Mesendoderm (in vitro differentiated cells): ENCODE results near the gene IRAK2.

Experiments used
- DNase-seq: peaks from one replicate; pipeline ENCODE4 v3.0.0; 2013
- H2AK5ac ChIP-seq: 2 replicates; pipeline ENCODE4 v1.6.1; 2013; ENCODE audit warnings: low read length, inconsistent platforms
- H2BK120ac ChIP-seq: 2 replicates; pipeline ENCODE4 v1.6.1; 2013; ENCODE audit warnings: low read depth, mild to moderate bottlenecking, low read length, moderate library complexity, mixed read lengths
- H2BK15ac ChIP-seq: replicated peaks from 2 replicates; pipeline ENCODE4 v1.6.1; 2013; ENCODE audit warnings: low read depth, mild to moderate bottlenecking, moderate library complexity
- H2BK5ac ChIP-seq: 2 replicates; pipeline ENCODE4 v1.6.1; 2013; ENCODE audit warnings: low read length, inconsistent platforms
- H3K18ac ChIP-seq: 2 replicates; pipeline ENCODE4 v1.6.1; 2013; ENCODE audit warnings: mild to moderate bottlenecking, low read length, mixed read lengths
- H3K23ac ChIP-seq: one replicate; pipeline ENCODE4 v1.6.1; 2013; ENCODE audit warnings: low read length
- H3K27ac ChIP-seq: 2 replicates; pipeline ENCODE4 v1.5.1; 2013; ENCODE audit warnings: low read depth, mild to moderate bottlenecking, inconsistent platforms, low read length, moderate library complexity
- H3K27me3 ChIP-seq: 2 replicates; pipeline ENCODE4 v1.6.1; 2013; ENCODE audit warnings: low read length, control low read depth, mild to moderate bottlenecking, inconsistent platforms; ENCODE audit not compliant: insufficient read depth, poor library complexity
- H3K36me3 ChIP-seq: 2 replicates; pipeline ENCODE4 v1.6.1; 2013; ENCODE audit warnings: low read length, inconsistent platforms; ENCODE audit not compliant: control insufficient read depth, insufficient read depth
- H3K4ac ChIP-seq: one replicate; pipeline ENCODE4 v1.6.1; 2013; ENCODE audit warnings: low read depth, mild to moderate bottlenecking, low read length, moderate library complexity
- H3K4me1 ChIP-seq: 2 replicates; pipeline ENCODE4 v1.6.1; 2013; ENCODE audit warnings: low read depth, low read length, inconsistent platforms; ENCODE audit not compliant: control insufficient read depth
- H3K4me2 ChIP-seq: 2 replicates; pipeline ENCODE4 v1.6.1; 2013; ENCODE audit warnings: low read length
- H3K4me3 ChIP-seq: 2 replicates; pipeline ENCODE4 v1.5.1; 2013; ENCODE audit warnings: mild to moderate bottlenecking, low read length
- H3K56ac ChIP-seq: one replicate; pipeline ENCODE4 v1.6.1; 2013; ENCODE audit warnings: low read length
- H3K79me1 ChIP-seq: 2 replicates; pipeline ENCODE4 v1.6.1; 2013; ENCODE audit warnings: low read length, inconsistent platforms
- H3K79me2 ChIP-seq: 2 replicates; pipeline ENCODE4 v1.6.1; 2013; ENCODE audit warnings: mild to moderate bottlenecking, low read length; ENCODE audit not compliant: control insufficient read depth, insufficient read depth
- H3K9ac ChIP-seq: 2 replicates; pipeline ENCODE4 v1.6.1; 2013; ENCODE audit warnings: low read length, inconsistent platforms
- H4K5ac ChIP-seq: one replicate; pipeline ENCODE4 v1.6.1; 2013; ENCODE audit warnings: low read length
- H4K8ac ChIP-seq: one replicate; pipeline ENCODE4 v1.6.1; 2013; ENCODE audit warnings: low read depth, mild to moderate bottlenecking, control low read depth, low read length, moderate library complexity
- WGBS: extraction: QIAGEN DNeasy Blood & Tissue Kit; methylation state at CpG from one replicate; pipeline ENCODE4 v1.1.7; 2013; ENCODE audit warnings: low lambda C conversion rate, missing lambda C conversion rate; ENCODE audit not compliant: insufficient coverage; ENCODE audit errors: extremely low coverage; 5-methylcytosine and 5-hydroxymethylcytosine counted together

The IRAK2 gene

GRCh38 chr3:10226293-10226692, 61.6 kb downstream of the IRAK2 start:
- H3K56ac ChIP-seq: no peak overlapping the region
- H2BK15ac ChIP-seq: no peak overlapping the region
- H3K4ac ChIP-seq: no peak overlapping the region
- H3K27me3 ChIP-seq: no peaks in the 10 kb centered on the region
- H2AK5ac ChIP-seq: no peak overlapping the region
- no peak overlapping the region for H3K4me2 ChIP-seq
- no peak overlapping the region for H3K27ac ChIP-seq
- no peak overlapping the region for H3K4me3 ChIP-seq
- H3K79me2 ChIP-seq: no peaks in the 10 kb centered on the region
- H3K18ac ChIP-seq: no peak overlapping the region
- WGBS: no CpG with 5 or more reads among the region's 10 CpGs
- no peak for DNase-seq
- H3K36me3 ChIP-seq: no peaks in the 10 kb centered on the region
- H3K4me1 ChIP-seq: no peaks in the 10 kb centered on the region
- H3K23ac ChIP-seq: no peak overlapping the region
- H2BK5ac ChIP-seq: no peak overlapping the region
- H3K79me1 ChIP-seq: no peaks in the 10 kb centered on the region
- no peak overlapping the region for H2BK120ac ChIP-seq
- no peak overlapping the region for H4K8ac ChIP-seq
- H3K9ac ChIP-seq: no peak overlapping the region
- H4K5ac ChIP-seq: no peak overlapping the region

- Histone ChIP-seq H3K27ac (no peak overlapping the region), H2BK15ac (no peak overlapping the region), H4K8ac (no peak overlapping the region), H2BK5ac (no peak overlapping the region), H3K4me3 (no peak overlapping the region), H2AK5ac (no peak overlapping the region), H3K79me2 (no peaks in the 10 kb centered on the region), H3K9ac (no peak overlapping the region), H3K4me1 (no peaks in the 10 kb centered on the region), H3K36me3 (no peaks in the 10 kb centered on the region), H3K56ac (no peak overlapping the region), H2BK120ac (no peak overlapping the region), H3K27me3 (no peaks in the 10 kb centered on the region), H3K23ac (no peak overlapping the region), H3K4me2 (no peak overlapping the region), H3K18ac (no peak overlapping the region), H4K5ac (no peak overlapping the region), H3K4ac (no peak overlapping the region), H3K79me1 (no peaks in the 10 kb centered on the region)
- no CpG with 5 or more reads among the region's 4 CpGs for WGBS
- no peak for DNase-seq
Observed at GRCh38 chr3:10228248-10228950, 63.7 kb downstream of the IRAK2 start.

- no peak overlapping the region for H3K23ac ChIP-seq
- no peaks in the 10 kb centered on the region for H3K27me3 ChIP-seq
- no peak overlapping the region for H3K56ac ChIP-seq
- no CpG with 5 or more reads among the region's 7 CpGs for WGBS
- no peak overlapping the region for H4K8ac ChIP-seq
- no peak overlapping the region for H3K4me2 ChIP-seq
- no peak overlapping the region for H2BK5ac ChIP-seq
- H3K9ac ChIP-seq: no peak overlapping the region
- H3K36me3 ChIP-seq: no peaks in the 10 kb centered on the region
- no peaks in the 10 kb centered on the region for H3K4me1 ChIP-seq
- H2AK5ac ChIP-seq: no peak overlapping the region
- H3K79me2 ChIP-seq: no peaks in the 10 kb centered on the region
- DNase-seq: no peak
- no peak overlapping the region for H4K5ac ChIP-seq
- H3K27ac ChIP-seq: no peak overlapping the region
- no peak overlapping the region for H2BK120ac ChIP-seq
- no peak overlapping the region for H3K18ac ChIP-seq
- H3K4me3 ChIP-seq: no peak overlapping the region
- H3K79me1 ChIP-seq: no peaks in the 10 kb centered on the region
- H2BK15ac ChIP-seq: no peak overlapping the region
- no peak overlapping the region for H3K4ac ChIP-seq
Observed at GRCh38 chr3:10229576-10229975, 64.9 kb downstream of the IRAK2 start.

GRCh38 chr3:10232137-10232536, 67.4 kb downstream of the IRAK2 start:
- Histone ChIP-seq H3K4ac (no peak overlapping the region), H2BK15ac (no peak overlapping the region), H3K79me2 (no peaks in the 10 kb centered on the region), H4K5ac (no peak overlapping the region), H2BK5ac (no peak overlapping the region), H3K4me2 (no peak overlapping the region), H3K56ac (no peak overlapping the region), H3K36me3 (no peaks in the 10 kb centered on the region), H3K79me1 (no peaks in the 10 kb centered on the region), H3K23ac (no peak overlapping the region), H3K9ac (no peak overlapping the region), H2BK120ac (no peak overlapping the region), H2AK5ac (no peak overlapping the region), H4K8ac (no peak overlapping the region), H3K27ac (no peak overlapping the region), H3K4me1 (no peaks in the 10 kb centered on the region), H3K27me3 (no peaks in the 10 kb centered on the region), H3K18ac (no peak overlapping the region), H3K4me3 (no peak overlapping the region)
- no peak for DNase-seq
- WGBS: no CpG with 5 or more reads among the region's 7 CpGs

- Histone ChIP-seq H3K4ac (no peak overlapping the region), H3K79me2 (no peaks in the 10 kb centered on the region), H2BK120ac (no peak overlapping the region), H3K56ac (no peak overlapping the region), H3K79me1 (no peaks in the 10 kb centered on the region), H2BK15ac (no peak overlapping the region), H3K18ac (no peak overlapping the region), H2AK5ac (no peak overlapping the region), H3K23ac (no peak overlapping the region), H3K9ac (no peak overlapping the region), H3K27ac (no peak overlapping the region), H3K36me3 (no peaks in the 10 kb centered on the region), H3K4me1 (no peaks in the 10 kb centered on the region), H3K4me3 (no peak overlapping the region), H3K27me3 (no peaks in the 10 kb centered on the region), H4K5ac (no peak overlapping the region), H3K4me2 (no peak overlapping the region), H2BK5ac (no peak overlapping the region), H4K8ac (no peak overlapping the region)
- no CpG with 5 or more reads among the region's 13 CpGs for WGBS
- DNase-seq: no peak
Observed at GRCh38 chr3:10233988-10234387, 69.3 kb downstream of the IRAK2 start.
